HUES64 (cell line): ENCODE measurements around the gene POLR2A.

Experiments
- H3K27ac ChIP-seq: 2 replicates; pipeline ENCODE4 v1.7.0; 2013; ENCODE audit warnings: low read depth, low read length, inconsistent platforms
- H3K27me3 ChIP-seq: 2 replicates; pipeline ENCODE4 v1.6.1; 2013; ENCODE audit warnings: mild to moderate bottlenecking, low read length; ENCODE audit not compliant: insufficient read depth
- H3K36me3 ChIP-seq: 2 replicates; pipeline ENCODE4 v1.6.1; 2013; ENCODE audit warnings: mild to moderate bottlenecking, low read length; ENCODE audit not compliant: insufficient read depth
- H3K4me1 ChIP-seq: 2 replicates; pipeline ENCODE4 v1.6.1; 2013; ENCODE audit warnings: mild to moderate bottlenecking, low read length, moderate library complexity; ENCODE audit not compliant: insufficient read depth
- H3K4me3 ChIP-seq: 2 replicates; pipeline ENCODE4 v1.5.1; 2013; ENCODE audit warnings: mild to moderate bottlenecking, low read length, moderate library complexity
- H3K9ac ChIP-seq: 2 replicates; pipeline ENCODE4 v1.6.1; 2013; ENCODE audit warnings: mild to moderate bottlenecking, low read depth, low read length
- H3K9me3 ChIP-seq: 2 replicates; pipeline ENCODE4 v1.6.1; 2013; ENCODE audit warnings: low read depth, low read length; ENCODE audit not compliant: insufficient read depth
- WGBS: fragments of 150-250, 120-280 bp; methylation state at CpG from one replicate; pipeline ENCODE4 v1.1.7; 2013; ENCODE audit warnings: missing lambda C conversion rate; 5-methylcytosine and 5-hydroxymethylcytosine counted together

The POLR2A gene

GRCh38 chr17:7496470-7497183 lies 12.5 kb downstream of the POLR2A start:
- 95% methylated on average over 20 of the region's 20 CpGs for WGBS
- H3K36me3 ChIP-seq = peaks cover 67% of the 10 kb centered on the region
- H3K4me3 ChIP-seq = no peak overlapping the region
- H3K27me3 ChIP-seq = no peaks in the 10 kb centered on the region
- H3K27ac ChIP-seq = no peak overlapping the region
- H3K9ac ChIP-seq = no peak overlapping the region
- H3K4me1 ChIP-seq = no peaks in the 10 kb centered on the region
- no peaks in the 10 kb centered on the region for H3K9me3 ChIP-seq

GRCh38 chr17:7497228-7497627 lies 13.1 kb downstream of the POLR2A start:
- Histone ChIP-seq H3K27ac (no peak overlapping the region), H3K9ac (no peak overlapping the region), H3K4me3 (no peak overlapping the region), H3K27me3 (no peaks in the 10 kb centered on the region), H3K36me3 (peaks cover 73% of the 10 kb centered on the region), H3K4me1 (no peaks in the 10 kb centered on the region), H3K9me3 (no peaks in the 10 kb centered on the region)
- 97% methylated on average over 10 of the region's 10 CpGs for WGBS

GRCh38 chr17:7497636-7498035 lies 13.5 kb downstream of the POLR2A start:
- H3K9ac ChIP-seq = no peak overlapping the region
- H3K4me3 ChIP-seq = no peak overlapping the region
- no peaks in the 10 kb centered on the region for H3K27me3 ChIP-seq
- no peaks in the 10 kb centered on the region for H3K9me3 ChIP-seq
- WGBS = 95% methylated on average over 14 of the region's 14 CpGs
- H3K36me3 ChIP-seq = peaks cover 77% of the 10 kb centered on the region
- H3K27ac ChIP-seq = no peak overlapping the region
- no peaks in the 10 kb centered on the region for H3K4me1 ChIP-seq

GRCh38 chr17:7499161-7499560 lies 15.0 kb downstream of the POLR2A start:
- H3K4me3 ChIP-seq = no peak overlapping the region
- H3K9me3 ChIP-seq = no peaks in the 10 kb centered on the region
- no peaks in the 10 kb centered on the region for H3K4me1 ChIP-seq
- H3K9ac ChIP-seq = no peak overlapping the region
- no peak overlapping the region for H3K27ac ChIP-seq
- H3K27me3 ChIP-seq = no peaks in the 10 kb centered on the region
- WGBS = 93% methylated on average over 11 of the region's 11 CpGs
- H3K36me3 ChIP-seq = peaks cover 90% of the 10 kb centered on the region

GRCh38 chr17:7501729-7502128 lies 17.6 kb downstream of the POLR2A start:
- H3K27me3 ChIP-seq = no peaks in the 10 kb centered on the region
- peaks cover 99% of the 10 kb centered on the region for H3K36me3 ChIP-seq
- no peak overlapping the region for H3K27ac ChIP-seq
- no peaks in the 10 kb centered on the region for H3K4me1 ChIP-seq
- WGBS = 91% methylated on average over 14 of the region's 14 CpGs
- no peak overlapping the region for H3K4me3 ChIP-seq
- no peak overlapping the region for H3K9ac ChIP-seq
- no peaks in the 10 kb centered on the region for H3K9me3 ChIP-seq

GRCh38 chr17:7502171-7502847 lies 18.1 kb downstream of the POLR2A start:
- Histone ChIP-seq H3K4me1 (no peaks in the 10 kb centered on the region), H3K27ac (no peak overlapping the region), H3K36me3 (peaks cover 99% of the 10 kb centered on the region), H3K9ac (no peak overlapping the region), H3K9me3 (no peaks in the 10 kb centered on the region), H3K27me3 (no peaks in the 10 kb centered on the region), H3K4me3 (no peak overlapping the region)
- WGBS = 94% methylated on average over 20 of the region's 20 CpGs

GRCh38 chr17:7502987-7503386 lies 18.8 kb downstream of the POLR2A start:
- Histone ChIP-seq H3K27me3 (no peaks in the 10 kb centered on the region), H3K36me3 (peaks cover 99% of the 10 kb centered on the region), H3K9me3 (no peaks in the 10 kb centered on the region), H3K4me3 (no peak overlapping the region), H3K4me1 (no peaks in the 10 kb centered on the region), H3K27ac (no peak overlapping the region), H3K9ac (no peak overlapping the region)
- WGBS = 94% methylated on average over 14 of the region's 14 CpGs

- Histone ChIP-seq H3K4me1 (no peaks in the 10 kb centered on the region), H3K4me3 (no peak overlapping the region), H3K9me3 (no peaks in the 10 kb centered on the region), H3K27me3 (no peaks in the 10 kb centered on the region), H3K9ac (no peak overlapping the region), H3K36me3 (peaks cover 99% of the 10 kb centered on the region), H3K27ac (no peak overlapping the region)
- 95% methylated on average over 8 of the region's 8 CpGs for WGBS
Observed at GRCh38 chr17:7503521-7503920, 19.4 kb downstream of the POLR2A start.

- H3K27me3 ChIP-seq = no peaks in the 10 kb centered on the region
Observed at GRCh38 chr17:7508145-7508544, 24.0 kb downstream of the POLR2A start.

GRCh38 chr17:7508846-7509245 lies 24.7 kb downstream of the POLR2A start:
- H3K4me1 ChIP-seq = no peaks in the 10 kb centered on the region
- H3K9me3 ChIP-seq = no peaks in the 10 kb centered on the region
- peaks cover 99% of the 10 kb centered on the region for H3K36me3 ChIP-seq
- no peak overlapping the region for H3K27ac ChIP-seq
- H3K9ac ChIP-seq = no peak overlapping the region
- no peak overlapping the region for H3K4me3 ChIP-seq
- H3K27me3 ChIP-seq = no peaks in the 10 kb centered on the region
- WGBS = 95% methylated on average over 9 of the region's 9 CpGs

More at GRCh38 chr17:7508145-7508544, 24.0 kb downstream of the POLR2A start:
- no peak overlapping the region for H3K27ac ChIP-seq
- H3K4me1 ChIP-seq = no peaks in the 10 kb centered on the region
- peaks cover 99% of the 10 kb centered on the region for H3K36me3 ChIP-seq
- H3K9ac ChIP-seq = no peak overlapping the region
- H3K4me3 ChIP-seq = no peak overlapping the region
- WGBS = 91% methylated on average over 11 of the region's 11 CpGs
- no peaks in the 10 kb centered on the region for H3K9me3 ChIP-seq

GRCh38 chr17:7509937-7510336 lies 25.8 kb downstream of the POLR2A start:
- Histone ChIP-seq H3K9ac (no peak overlapping the region), H3K27ac (no peak overlapping the region), H3K4me3 (no peak overlapping the region), H3K9me3 (no peaks in the 10 kb centered on the region), H3K27me3 (no peaks in the 10 kb centered on the region), H3K36me3 (peaks cover 92% of the 10 kb centered on the region), H3K4me1 (no peaks in the 10 kb centered on the region)
- WGBS = 96% methylated on average over 5 of the region's 5 CpGs
